Smooth muscle cell (in vitro differentiated cells): Measurements from ENCODE around the gene ZNF770. TPM values are rescaled to one million over a fixed set of nuclear protein-coding genes. Genes with fewer than 3 reads are reported as not detected.

Source experiments
- polyA plus RNA-seq: library from polyadenylated mRNA; unstranded; fragments of >200 nt; fragmentation: Nextera tagmentation; extraction: Ambion mirVana; gene quantifications from 2 replicates; pipeline ENCODE4 v1.2.1, GENCODE V29; 2016
- total RNA-seq: library from RNA; depleted of rRNA; stranded (reverse); fragments of >200 nt; gene quantifications from 2 replicates; pipeline ENCODE4 v1.2.3, GENCODE V29; 2014

Gene ZNF770
- total and polyA plus RNA-seq, 2 experiments from 2014 or later: 28.7 to 32.4 TPM

Other genes with a start within 250 kb of the ZNF770 start
- gene GJD2, start 233.3 kb downstream of the ZNF770 start, total RNA-seq: 0.22 TPM in 1 of 2 replicates, not detected in the other
- not detected in 2 replicates for gene GJD2, start 233.3 kb downstream of the ZNF770 start, polyA plus RNA-seq
- gene ACTC1, start 192.7 kb downstream of the ZNF770 start, total RNA-seq: 95.9 and 136 TPM in 2 replicates
- gene ACTC1, start 192.7 kb downstream of the ZNF770 start, polyA plus RNA-seq: 90.5 and 405 TPM in 2 replicates
- 33.6 and 38.3 TPM in 2 replicates for gene AQR, start 18.5 kb downstream of the ZNF770 start, total RNA-seq
- gene AQR, start 18.5 kb downstream of the ZNF770 start, polyA plus RNA-seq: 11.6 and 13.0 TPM in 2 replicates
- not detected in 2 replicates for gene NANOGP8, start 97.0 kb upstream of the ZNF770 start, total RNA-seq
- not detected in 2 replicates for gene NANOGP8, start 97.0 kb upstream of the ZNF770 start, polyA plus RNA-seq